Measurements from ENCODE around the gene CYP2E1. TPM values are rescaled to one million over a fixed set of nuclear protein-coding genes. Genes with fewer than 3 reads are reported as not detected.

The CYP2E1 gene
- total RNA-seq, 1 experiment from 2014 or later: 0.13 TPM

DNA sequence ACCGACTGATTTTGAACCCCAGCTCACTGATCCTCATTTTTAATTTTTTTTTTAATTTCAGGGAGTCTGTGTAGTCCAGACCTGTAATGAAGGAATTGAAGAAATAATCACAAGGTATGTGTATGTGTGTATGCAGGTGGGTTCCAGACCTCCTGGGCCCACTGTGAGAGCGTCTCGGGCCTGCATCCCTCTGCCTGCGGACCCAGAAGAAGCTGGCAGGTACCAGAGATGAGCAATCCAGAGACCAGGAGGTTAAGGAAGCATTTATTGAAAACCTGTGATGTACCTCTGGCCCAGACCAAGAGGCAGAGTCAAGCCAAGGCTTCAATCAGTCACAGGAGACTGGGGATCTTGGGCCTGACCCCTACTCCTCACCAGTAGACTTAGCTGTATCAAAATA, 27.4 kb downstream of the CYP2E1 start:
- H3K14ac ChIP-seq (ENCODE audit: insufficient read depth, low read length): no peak overlapping the region
- no peak overlapping the region for H3K23ac ChIP-seq (ENCODE audit: insufficient read length, low read depth, low read length)
- no peaks in the 10 kb centered on the region for H3K79me1 ChIP-seq (ENCODE audit: insufficient read depth, low read depth, low read length, poor library complexity, severe bottlenecking)
- no peaks in the 10 kb centered on the region for H3K4me1 ChIP-seq (ENCODE audit: insufficient read depth, low read length)
- no CpG with 5 or more reads among the region's 4 CpGs for WGBS (ENCODE audit: extremely low coverage, insufficient read length, low lambda C conversion rate)
- H3K27me3 ChIP-seq (ENCODE audit: insufficient read depth, low read length): no peaks in the 10 kb centered on the region; the same call in 1 of the 2 replicates
- Mint-ChIP-seq H3K4me1 (no peaks in the 10 kb centered on the region), H3K9me3 (peaks cover 94 to 95% of the 10 kb centered on the region in 2 experiments), H3K27ac (no peak overlapping the region), H3K27me3 (ENCODE audit: low read depth) (no peaks in the 10 kb centered on the region), H3K36me3 (ENCODE audit: insufficient read depth in 1 of 3, low read depth in 3 of 3) (peaks cover 7 to 45% (median 11%) of the 10 kb centered on the region in 3 experiments; a peak in 6 of 7 replicates), H3K4me3 (no peak overlapping the region)
- H3K27ac ChIP-seq (ENCODE audit: insufficient read length, low read depth, low read length): no peak overlapping the region
- no peak for TF ChIP-seq CTCF (conservative IDR thresholded peaks at IDR 0.05)
- H2BK15ac ChIP-seq (ENCODE audit: low read depth, low read length): no peak overlapping the region
- no peak overlapping the region for H2BK12ac ChIP-seq (ENCODE audit: insufficient read length, low read depth, low read length)
- no peaks in the 10 kb centered on the region for H3K23me2 ChIP-seq (ENCODE audit: insufficient read length, low read depth, low read length, poor library complexity, severe bottlenecking)
- no peak overlapping the region for H3K9ac ChIP-seq (ENCODE audit: extremely low read depth, insufficient read length, low read length)
- DNase-seq: no peak
- H3K18ac ChIP-seq (ENCODE audit: insufficient read length, low read depth, low read length): no peak overlapping the region
- no peak overlapping the region for H2AFZ ChIP-seq (ENCODE audit: low read length)
- no peak overlapping the region for H4K5ac ChIP-seq (ENCODE audit: insufficient read length, low read depth, low read length)
- no peak overlapping the region for H2BK20ac ChIP-seq (ENCODE audit: low read depth, low read length, poor library complexity, severe bottlenecking)
- H2BK120ac ChIP-seq (ENCODE audit: low read depth, low read length, poor library complexity, severe bottlenecking): no peak overlapping the region
- no peaks in the 10 kb centered on the region for H3K79me2 ChIP-seq (ENCODE audit: insufficient read depth, low read length)
- no peak overlapping the region for H4K91ac ChIP-seq (ENCODE audit: insufficient read length, low read depth, low read length)
- H3K56ac ChIP-seq (ENCODE audit: insufficient read length, low read depth, low read length): no peak overlapping the region
- no peak overlapping the region for H3T11ph ChIP-seq (ENCODE audit: low read length)
- H2BK5ac ChIP-seq (ENCODE audit: insufficient read length, low read length): no peak overlapping the region
- no peak overlapping the region for H3K4me2 ChIP-seq (ENCODE audit: insufficient read depth, insufficient read length, low read length)
- no peaks in the 10 kb centered on the region for H4K20me1 ChIP-seq (ENCODE audit: control insufficient read depth, insufficient read depth, insufficient read length)
- H3K9me3 ChIP-seq (ENCODE audit: control insufficient read depth, low read depth, low read length): peaks cover 84% of the 10 kb centered on the region
- no peak overlapping the region for H4K8ac ChIP-seq (replicated peaks; ENCODE audit: insufficient read length, low read depth, low read length)
- no peak overlapping the region for H2AK5ac ChIP-seq (ENCODE audit: insufficient read length, low read length)
- H3K4ac ChIP-seq (ENCODE audit: low read depth, low read length): no peak overlapping the region
